Measurements from ENCODE around the gene GRIK2. TPM values are rescaled to one million over a fixed set of nuclear protein-coding genes. Genes with fewer than 3 reads are reported as not detected.

GRIK2 gene
- total RNA-seq, 4 donors from 2014 or later, result 0.30 to 4.1 (median 1.3) TPM

GRCh38 chr6:101716387-101716786 lies 322.9 kb downstream of the GRIK2 start:
- TF ChIP-seq EP300 (IDR thresholded peaks at IDR 0.05) (no peak), POLR2A (IDR thresholded peaks at IDR 0.05) (no peak), CTCF (IDR thresholded peaks at IDR 0.05) (no peak), POLR2AphosphoS5 (IDR thresholded peaks at IDR 0.05) (no peak)
- H3K4me1 ChIP-seq, result no peaks in the 10 kb centered on the region
- 93% methylated on average over 1 of the region's 1 CpG for WGBS
- H3K27me3 ChIP-seq, result no peaks in the 10 kb centered on the region
- DNase-seq (ENCODE audit: low spot score in 2 of 2), result no peak
- no peak overlapping the region for H3K27ac ChIP-seq
- H3K36me3 ChIP-seq, result no peaks in the 10 kb centered on the region
- no peaks in the 10 kb centered on the region for H3K9me3 ChIP-seq
- H3K4me3 ChIP-seq, result no peak overlapping the region

- Histone ChIP-seq H3K9me3 (no peaks in the 10 kb centered on the region), H3K4me3 (no peak overlapping the region), H3K4me1 (no peaks in the 10 kb centered on the region), H3K36me3 (no peaks in the 10 kb centered on the region), H3K27ac (no peak overlapping the region), H3K27me3 (no peaks in the 10 kb centered on the region)
- no peak for DNase-seq (ENCODE audit: low spot score in 2 of 2)
- no peak for TF ChIP-seq EP300 (IDR thresholded peaks at IDR 0.05)
- TF ChIP-seq CTCF (IDR thresholded peaks at IDR 0.05), result no peak
- TF ChIP-seq POLR2AphosphoS5 (IDR thresholded peaks at IDR 0.05), result no peak
- no peak for TF ChIP-seq POLR2A (IDR thresholded peaks at IDR 0.05)
These were observed 323.3 kb downstream of the GRIK2 start for GRCh38 chr6:101716810-101717209.

- H3K9me3 ChIP-seq, result no peaks in the 10 kb centered on the region
- H3K27me3 ChIP-seq, result no peaks in the 10 kb centered on the region
- H3K4me1 ChIP-seq, result no peaks in the 10 kb centered on the region
- H3K4me3 ChIP-seq, result no peak overlapping the region
- H3K36me3 ChIP-seq, result no peaks in the 10 kb centered on the region
- no peak overlapping the region for H3K27ac ChIP-seq
- 68% methylated on average over 1 of the region's 1 CpG for WGBS
- DNase-seq (ENCODE audit: low spot score in 2 of 2), result no peak
- TF ChIP-seq POLR2AphosphoS5 (IDR thresholded peaks at IDR 0.05) (no peak), EP300 (IDR thresholded peaks at IDR 0.05) (no peak), POLR2A (IDR thresholded peaks at IDR 0.05) (no peak), CTCF (IDR thresholded peaks at IDR 0.05) (no peak)
These were observed 326.0 kb downstream of the GRIK2 start for GRCh38 chr6:101719521-101719920.

- Histone ChIP-seq H3K4me1 (no peaks in the 10 kb centered on the region), H3K27ac (no peak overlapping the region), H3K9me3 (no peaks in the 10 kb centered on the region), H3K27me3 (no peaks in the 10 kb centered on the region), H3K4me3 (no peak overlapping the region), H3K36me3 (no peaks in the 10 kb centered on the region)
- TF ChIP-seq POLR2A (IDR thresholded peaks at IDR 0.05) (no peak), CTCF (IDR thresholded peaks at IDR 0.05) (no peak)
- no peak for DNase-seq (ENCODE audit: low spot score in 2 of 2)
- WGBS, result 88% methylated on average over 1 of the region's 1 CpG
These were observed 329.0 kb downstream of the GRIK2 start for GRCh38 chr6:101722471-101722870.

GRCh38 chr6:101722991-101723579 lies 329.6 kb downstream of the GRIK2 start:
- no peak for TF ChIP-seq CTCF (IDR thresholded peaks at IDR 0.05)
- no peak for TF ChIP-seq EP300 (IDR thresholded peaks at IDR 0.05)
- no peak for TF ChIP-seq POLR2A (IDR thresholded peaks at IDR 0.05)
- no peak for TF ChIP-seq POLR2AphosphoS5 (IDR thresholded peaks at IDR 0.05)
- WGBS, result 38% methylated on average over 1 of the region's 1 CpG
- no peaks in the 10 kb centered on the region for H3K4me1 ChIP-seq
- no peaks in the 10 kb centered on the region for H3K9me3 ChIP-seq
- H3K36me3 ChIP-seq, result no peaks in the 10 kb centered on the region
- no peak overlapping the region for H3K27ac ChIP-seq
- DNase-seq (ENCODE audit: low spot score in 2 of 2), result no peak
- H3K27me3 ChIP-seq, result no peaks in the 10 kb centered on the region
- no peak overlapping the region for H3K4me3 ChIP-seq

All from suprapubic skin (tissue), 4 donors.